Astrocyte of the spinal cord (primary cell): ENCODE data around the gene TBC1D14.

Experiments used
- DNase-seq: peaks from one replicate; pipeline ENCODE4 v3.0.0; 2011; ENCODE audit warnings: low read depth, low spot score
- H3K4me3 ChIP-seq: 2 replicates; pipeline ENCODE4 v1.5.1; 2011; ENCODE audit warnings: low read depth, mild to moderate bottlenecking, low read length, moderate library complexity
- in situ Hi-C: cut with HindIII; loops from 2 replicates; pipeline ENCODE4 v1.10.0; 2017; ENCODE audit warnings: low sequenced_read_pairs
- TF ChIP-seq, protein P1 (sequence below): IDR thresholded peaks from 2 replicates; pipeline ENCODE4 v1.5.1; 2012; ENCODE audit warnings: low read depth, mild to moderate bottlenecking, low read length, inconsistent platforms

Gene TBC1D14

DNA sequence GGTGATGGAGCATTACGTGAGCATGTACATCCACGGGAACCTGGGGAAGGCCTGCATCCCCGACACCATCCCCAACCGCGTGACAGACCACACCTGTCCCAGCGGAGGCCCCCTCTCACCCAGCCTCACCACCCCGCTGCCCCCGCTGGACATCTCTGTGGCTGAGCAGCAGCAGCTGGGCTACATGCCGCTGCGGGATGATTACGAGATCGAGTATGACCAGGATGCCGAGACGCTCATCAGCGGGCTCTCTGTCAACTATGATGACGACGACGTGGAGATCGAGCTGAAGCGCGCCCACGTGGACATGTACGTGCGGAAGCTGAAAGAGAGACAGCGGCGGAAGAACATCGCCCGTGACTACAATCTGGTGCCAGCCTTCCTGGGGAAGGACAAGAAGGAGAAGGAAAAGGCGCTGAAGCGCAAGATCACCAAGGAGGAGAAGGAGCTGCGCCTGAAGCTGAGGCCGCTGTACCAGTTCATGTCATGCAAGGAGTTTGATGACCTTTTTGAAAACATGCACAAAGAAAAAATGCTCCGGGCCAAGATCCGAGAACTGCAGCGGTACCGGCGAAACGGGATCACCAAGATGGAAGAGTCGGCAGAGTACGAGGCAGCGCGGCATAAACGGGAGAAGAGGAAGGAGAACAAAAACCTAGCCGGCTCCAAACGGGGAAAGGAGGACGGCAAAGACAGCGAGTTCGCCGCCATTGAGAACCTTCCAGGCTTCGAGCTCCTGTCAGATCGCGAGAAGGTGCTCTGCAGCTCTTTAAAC, 144.7 kb downstream of the TBC1D14 start:
- H3K4me3 ChIP-seq: no peak overlapping the region
- TF ChIP-seq, protein P1, sequence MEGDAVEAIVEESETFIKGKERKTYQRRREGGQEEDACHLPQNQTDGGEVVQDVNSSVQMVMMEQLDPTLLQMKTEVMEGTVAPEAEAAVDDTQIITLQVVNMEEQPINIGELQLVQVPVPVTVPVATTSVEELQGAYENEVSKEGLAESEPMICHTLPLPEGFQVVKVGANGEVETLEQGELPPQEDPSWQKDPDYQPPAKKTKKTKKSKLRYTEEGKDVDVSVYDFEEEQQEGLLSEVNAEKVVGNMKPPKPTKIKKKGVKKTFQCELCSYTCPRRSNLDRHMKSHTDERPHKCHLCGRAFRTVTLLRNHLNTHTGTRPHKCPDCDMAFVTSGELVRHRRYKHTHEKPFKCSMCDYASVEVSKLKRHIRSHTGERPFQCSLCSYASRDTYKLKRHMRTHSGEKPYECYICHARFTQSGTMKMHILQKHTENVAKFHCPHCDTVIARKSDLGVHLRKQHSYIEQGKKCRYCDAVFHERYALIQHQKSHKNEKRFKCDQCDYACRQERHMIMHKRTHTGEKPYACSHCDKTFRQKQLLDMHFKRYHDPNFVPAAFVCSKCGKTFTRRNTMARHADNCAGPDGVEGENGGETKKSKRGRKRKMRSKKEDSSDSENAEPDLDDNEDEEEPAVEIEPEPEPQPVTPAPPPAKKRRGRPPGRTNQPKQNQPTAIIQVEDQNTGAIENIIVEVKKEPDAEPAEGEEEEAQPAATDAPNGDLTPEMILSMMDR: no peak
- in situ Hi-C loops: no loop called here
- DNase-seq: no peak

- TF ChIP-seq, protein P1: no peak
- H3K4me3 ChIP-seq: no peak overlapping the region
- in situ Hi-C loops: no loop called here
- no peak for DNase-seq
Measured at GRCh38 chr4:7055111-7055989, 145.7 kb downstream of the TBC1D14 start.

DNA sequence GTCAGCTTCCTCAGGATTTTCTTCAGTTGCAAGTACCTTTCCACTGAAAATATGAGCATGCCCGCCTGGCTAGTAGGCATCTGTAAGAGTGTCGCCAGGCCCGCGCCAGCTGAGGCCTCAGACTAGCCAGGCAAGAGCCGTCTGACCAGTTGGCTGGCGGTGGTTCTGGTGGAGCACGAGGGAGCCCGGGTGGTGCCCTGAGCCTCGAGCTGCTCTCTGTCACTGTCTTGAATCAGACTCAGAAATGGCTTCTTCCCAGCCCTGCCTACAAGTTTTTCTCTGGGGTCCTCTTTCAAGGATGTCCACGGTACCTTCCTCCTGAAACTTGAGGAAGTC, 146.3 kb downstream of the TBC1D14 start:
- TF ChIP-seq, protein P1: no peak
- no peak overlapping the region for H3K4me3 ChIP-seq
- in situ Hi-C loops: no loop called here
- no peak for DNase-seq

GRCh38 chr4:7058792-7059191, 149.2 kb downstream of the TBC1D14 start:
- H3K4me3 ChIP-seq: no peak overlapping the region
- DNase-seq: no peak
- TF ChIP-seq, protein P1: no peak
- in situ Hi-C loops: no loop called here

- TF ChIP-seq, protein P1: no peak
- no peak for DNase-seq
- in situ Hi-C loops: no loop called here
- H3K4me3 ChIP-seq: no peak overlapping the region
Measured at GRCh38 chr4:7059662-7060061, 150.0 kb downstream of the TBC1D14 start.

DNA sequence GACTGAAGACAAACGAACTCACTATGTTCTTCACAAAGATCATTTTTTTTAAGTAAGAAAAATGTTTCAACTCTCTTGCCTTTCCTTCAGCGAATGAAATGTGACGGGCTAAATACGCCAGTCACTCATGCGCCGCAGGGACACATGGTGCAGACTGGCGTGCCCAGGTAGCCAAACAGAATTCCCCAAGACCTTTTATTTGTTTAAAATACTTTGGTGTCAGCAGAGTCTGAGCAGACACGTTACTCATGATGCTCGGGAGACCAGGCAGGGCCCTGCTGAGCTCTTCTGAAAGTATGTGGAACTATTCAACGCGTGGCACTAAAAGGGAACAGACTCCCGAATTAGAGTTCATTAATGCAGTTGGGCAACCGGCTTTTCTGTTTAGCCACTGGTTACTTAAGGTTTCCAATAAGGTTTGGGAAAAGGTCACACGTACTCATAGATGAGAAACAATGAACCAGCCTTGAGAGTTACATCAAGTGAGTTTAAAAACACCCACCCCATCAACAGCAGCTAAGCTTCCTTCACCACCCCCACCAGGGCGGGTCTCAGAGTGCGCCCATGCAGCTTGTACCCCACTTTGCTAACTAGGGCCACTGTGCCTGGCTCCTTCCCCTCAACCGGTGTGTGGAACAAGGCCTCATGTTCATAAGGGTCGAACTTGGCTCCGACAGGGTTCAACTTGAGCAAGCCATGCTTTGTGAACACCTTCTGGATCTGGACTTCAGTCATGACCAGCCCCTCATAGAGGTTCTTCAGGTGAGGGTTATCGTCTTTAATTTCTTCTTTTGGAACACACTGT, 150.9 kb downstream of the TBC1D14 start:
- in situ Hi-C loops: no loop called here

More for the DNA sequence above, 150.9 kb downstream of the TBC1D14 start:
- DNase-seq: no peak
- no peak overlapping the region for H3K4me3 ChIP-seq
- TF ChIP-seq, protein P1: no peak
